ENCODE data around the gene SNW1.
"Not testable (repeated sequence)": the region's sequence is repeated elsewhere in the genome, so short reads cannot be mapped to it uniquely, and the experiment has no call there.

The SNW1 gene

GRCh38 chr14:77760381-77761204, at the start of gene SNW1:
SNW1 (minus strand) TSS chr14:77761156; CDS start chr14:77761127, 29 bp downstream.
- DNase-seq (ENCODE audit: low read depth in 2 of 2) = peak; percentile 79 to 85

GRCh38 chr14:77809011-77809410, 48.1 kb upstream of the SNW1 start:
- DNase-seq (ENCODE audit: low read depth in 2 of 2) = no peak

GRCh38 chr14:77808250-77808649, 47.3 kb upstream of the SNW1 start:
- no peak for DNase-seq (ENCODE audit: low read depth in 2 of 2)

GRCh38 chr14:77805706-77806105, 44.8 kb upstream of the SNW1 start:
- DNase-seq (ENCODE audit: low read depth in 2 of 2) = no peak

GRCh38 chr14:77804592-77804991, 43.6 kb upstream of the SNW1 start:
- no peak for DNase-seq (ENCODE audit: low read depth in 2 of 2)

GRCh38 chr14:77800814-77801213, 39.9 kb upstream of the SNW1 start:
- no peak for DNase-seq (ENCODE audit: low read depth in 2 of 2)

GRCh38 chr14:77799863-77800730, 39.1 kb upstream of the SNW1 start, which contains the start of gene ADCK1:
ADCK1 (plus strand) TSS chr14:77800109; CDS start chr14:77818979, 18,870 bp downstream.
- DNase-seq (ENCODE audit: low read depth in 2 of 2) = peak; percentile 73 to 75

GRCh38 chr14:77799456-77799855, 38.5 kb upstream of the SNW1 start:
- DNase-seq (ENCODE audit: low read depth in 2 of 2) = not testable (repeated sequence)

GRCh38 chr14:77794357-77794756, 33.4 kb upstream of the SNW1 start:
- DNase-seq (ENCODE audit: low read depth in 2 of 2) = no peak

- DNase-seq (ENCODE audit: low read depth in 2 of 2) = not testable (repeated sequence)
Observed at GRCh38 chr14:77793255-77793654, 32.3 kb upstream of the SNW1 start.

GRCh38 chr14:77791225-77791600, 30.3 kb upstream of the SNW1 start:
- DNase-seq (ENCODE audit: low read depth in 2 of 2) = no peak

GRCh38 chr14:77790566-77791224, 29.7 kb upstream of the SNW1 start:
- no peak for DNase-seq (ENCODE audit: low read depth in 2 of 2)

GRCh38 chr14:77786148-77786547, 25.2 kb upstream of the SNW1 start:
- no peak for DNase-seq (ENCODE audit: low read depth in 2 of 2)

- DNase-seq (ENCODE audit: low read depth in 2 of 2) = no peak
Observed at GRCh38 chr14:77782202-77782601, 21.2 kb upstream of the SNW1 start.

- not testable (repeated sequence) for DNase-seq (ENCODE audit: low read depth in 2 of 2)
Observed at GRCh38 chr14:77773966-77774365, 13.0 kb upstream of the SNW1 start.

- DNase-seq (ENCODE audit: low read depth in 2 of 2) = not testable (repeated sequence)
Observed at GRCh38 chr14:77768442-77769069, 7.6 kb upstream of the SNW1 start.

- no peak for DNase-seq (ENCODE audit: low read depth in 2 of 2)
Observed at GRCh38 chr14:77763978-77764377, 3.0 kb upstream of the SNW1 start.

- no peak for DNase-seq (ENCODE audit: low read depth in 2 of 2)
Observed at GRCh38 chr14:77763316-77763715, 2.4 kb upstream of the SNW1 start.

- DNase-seq (ENCODE audit: low read depth in 2 of 2) = no peak
Observed at GRCh38 chr14:77761205-77761931, 412 bp upstream of the SNW1 start.

GRCh38 chr14:77752799-77753516, 8.0 kb downstream of the SNW1 start:
- DNase-seq (ENCODE audit: low read depth in 2 of 2) = no peak
